ENCODE data around the gene CPB1.

GRCh38 chr3:148863814-148864213, 36.2 kb downstream of the CPB1 start:
- TF ChIP-seq CTCF (conservative IDR thresholded peaks at IDR 0.05; ENCODE audit: low read depth, low read length) = no peak
- no peak for TF ChIP-seq EZH2phosphoT487 (IDR thresholded peaks at IDR 0.05; ENCODE audit: borderline replicate concordance, low read length)
- TF ChIP-seq EZH2 (IDR thresholded peaks at IDR 0.05; ENCODE audit: low read length, unreplicated experiment) = no peak

All from PC-3 (cell line).